ENCODE measurements around the gene OR2A42.
"Not testable (repeated sequence)": the region's sequence is repeated elsewhere in the genome, so short reads cannot be mapped to it uniquely, and the experiment has no call there.

The OR2A42 gene

DNA sequence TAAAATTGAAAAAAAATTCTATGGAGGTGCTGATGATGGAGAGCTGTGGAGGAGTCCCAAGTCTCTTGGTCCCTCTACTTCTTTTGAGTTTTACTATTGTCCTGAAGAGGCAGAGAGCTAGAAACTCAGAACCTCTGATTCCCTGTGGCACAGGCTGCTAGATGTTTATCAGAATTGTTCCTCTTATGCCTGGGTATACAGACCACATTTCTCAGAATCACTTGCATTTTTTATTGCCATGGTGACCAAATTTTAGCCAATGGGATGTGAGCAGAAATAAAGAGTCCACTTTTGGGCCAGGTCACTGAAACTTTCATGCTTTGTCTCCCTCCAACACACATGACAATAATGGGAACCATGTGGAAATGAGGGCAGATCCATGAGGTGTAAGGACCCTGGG is 15.7 kb downstream of the OR2A42 start:
- DNase-seq (ENCODE audit: low spot score) = not testable (repeated sequence)

GRCh38 chr7:144220531-144220930 is 18.9 kb downstream of the OR2A42 start:
- DNase-seq (ENCODE audit: low spot score) = not testable (repeated sequence)

- DNase-seq (ENCODE audit: low spot score) = not testable (repeated sequence)
Observed at GRCh38 chr7:144219149-144219548, 20.3 kb downstream of the OR2A42 start.

DNA sequence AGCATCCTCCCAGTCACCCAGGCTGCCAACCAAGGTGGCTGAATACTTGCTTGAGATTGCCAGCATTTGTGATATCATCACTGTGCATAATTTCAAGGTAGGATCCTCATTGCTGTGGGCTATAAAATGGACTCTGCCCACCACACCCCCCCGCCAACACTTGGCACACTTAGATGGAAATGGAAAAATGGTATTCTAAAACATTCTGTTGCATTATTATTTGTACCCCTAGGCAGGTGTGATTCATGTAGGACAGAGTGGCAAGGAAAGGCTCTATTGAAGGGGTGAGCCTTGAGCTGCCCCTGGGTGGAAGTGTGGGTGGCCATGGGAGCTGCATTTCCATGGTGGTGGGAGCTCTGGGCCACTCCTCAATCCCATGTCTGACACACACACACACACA is 20.8 kb downstream of the OR2A42 start:
- not testable (repeated sequence) for DNase-seq (ENCODE audit: low spot score)

DNA sequence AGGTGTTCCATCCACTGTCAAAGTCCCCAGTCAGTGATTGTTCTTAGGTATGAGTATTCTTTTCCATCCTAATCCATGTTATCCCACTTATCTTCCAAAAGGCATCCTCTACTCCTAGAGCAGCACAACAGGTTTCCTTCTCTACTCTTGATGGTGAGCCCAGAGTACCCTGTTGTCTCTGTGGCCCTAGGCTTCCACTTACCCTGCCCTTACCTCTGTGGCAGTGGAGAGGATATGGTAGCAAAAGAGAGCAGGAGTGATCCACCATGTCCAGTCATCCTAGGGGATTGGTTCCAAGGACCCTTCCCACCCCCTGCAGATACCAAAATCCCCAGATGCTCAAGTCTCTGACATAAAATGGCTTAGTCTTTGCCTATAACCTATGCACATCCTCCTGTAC is 22.2 kb downstream of the OR2A42 start:
- DNase-seq (ENCODE audit: low spot score) = not testable (repeated sequence)

DNA sequence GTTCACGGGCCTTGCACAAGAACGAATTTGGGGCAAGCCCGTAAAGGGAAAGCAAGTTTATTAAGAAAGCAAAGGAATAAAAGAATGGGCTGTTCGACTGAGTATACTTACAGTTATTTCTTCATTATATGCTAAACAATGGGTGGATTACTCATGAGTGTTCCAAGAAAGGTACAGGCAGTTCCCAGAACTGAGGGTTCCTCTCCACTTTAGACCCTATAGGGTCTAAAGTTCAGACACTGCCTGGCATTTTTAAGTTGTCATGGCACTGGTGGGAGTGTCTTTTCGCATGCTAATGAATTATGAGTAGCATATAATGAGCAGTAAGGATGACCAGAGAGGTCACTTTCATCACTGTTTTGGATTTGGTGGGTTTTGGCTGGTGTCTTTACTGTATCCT is 34.1 kb downstream of the OR2A42 start:
- DNase-seq (ENCODE audit: low spot score) = not testable (repeated sequence)

GRCh38 chr7:144203086-144203485 is 36.3 kb downstream of the OR2A42 start:
- DNase-seq (ENCODE audit: low spot score) = not testable (repeated sequence)

DNA sequence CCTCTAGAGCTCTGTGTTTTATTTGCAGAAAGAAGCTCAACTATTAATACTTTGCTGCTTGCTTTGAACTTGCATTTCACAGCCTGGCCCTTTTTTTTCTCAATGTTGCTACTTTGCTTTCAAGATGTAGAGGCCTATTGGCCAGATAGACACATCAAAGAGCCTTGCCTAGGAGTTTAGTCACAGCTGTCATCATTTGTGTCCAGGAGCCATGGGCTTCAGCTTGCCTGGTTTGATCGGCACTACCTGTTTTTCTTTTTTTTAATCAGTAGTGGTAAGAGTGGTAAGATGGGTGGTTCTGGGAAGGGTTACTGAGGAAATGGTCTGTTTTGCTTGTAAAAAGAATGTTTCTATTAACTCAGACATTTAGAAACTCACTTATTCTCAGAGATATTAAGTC is 37.4 kb downstream of the OR2A42 start:
- DNase-seq (ENCODE audit: low spot score) = not testable (repeated sequence)

DNA sequence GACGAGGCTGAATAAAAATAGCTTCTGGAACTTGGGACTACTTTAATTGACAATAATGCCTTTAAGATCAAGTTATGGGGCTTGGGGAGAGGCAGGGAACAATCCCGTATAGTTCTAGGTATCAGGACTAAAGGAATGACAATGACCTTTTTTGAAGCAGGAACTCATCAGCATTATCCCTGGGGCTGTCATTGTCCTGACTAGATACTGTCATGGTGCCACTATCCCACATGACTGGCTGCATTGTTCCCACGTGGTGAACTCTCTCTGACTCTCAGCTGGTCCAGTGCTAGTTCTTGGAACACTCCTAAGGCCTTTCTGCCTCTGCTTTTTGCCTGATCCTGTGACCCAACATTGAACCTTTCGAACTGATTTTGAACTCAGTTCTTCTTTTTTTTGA is 40.5 kb downstream of the OR2A42 start:
- not testable (repeated sequence) for DNase-seq (ENCODE audit: low spot score)

DNA sequence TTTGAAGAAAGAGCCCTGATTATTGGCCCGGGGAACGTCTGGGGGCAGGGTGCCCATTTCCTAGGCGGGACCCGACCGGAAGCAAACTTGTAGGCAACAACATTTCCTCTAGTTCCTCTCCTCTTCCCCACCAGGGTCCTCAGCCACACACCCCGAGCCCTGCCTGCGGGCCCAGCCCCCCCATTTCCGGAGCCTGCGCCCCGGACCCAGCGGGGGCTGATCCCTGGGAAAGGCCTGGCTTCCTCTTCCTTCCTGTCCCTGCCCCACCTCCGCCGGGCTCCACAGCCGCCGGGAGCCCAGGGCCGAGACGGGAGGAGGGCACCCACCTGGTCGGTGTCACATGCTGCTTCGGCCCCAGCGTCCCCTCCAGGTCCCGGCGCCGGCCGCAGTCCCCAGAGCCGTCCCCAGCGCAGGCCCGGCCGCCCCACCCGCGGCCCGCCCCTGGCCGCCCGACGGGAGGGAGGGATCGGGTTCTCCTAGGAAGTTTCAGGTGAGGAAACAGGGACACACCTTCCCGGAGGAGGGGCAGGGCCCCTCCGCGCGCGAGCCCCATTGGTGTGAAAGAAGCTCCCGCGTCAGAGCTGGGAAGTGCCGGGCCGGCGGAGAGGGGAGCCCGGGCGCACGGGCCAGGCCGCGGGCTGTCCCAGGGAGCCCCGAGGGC is 44.1 kb downstream of the OR2A42 start, which contains the start of gene ARHGEF35:
ARHGEF35 (minus strand) TSS at position 622 of the 661 bp plus-strand sequence. CDS start 7,450 bp downstream, outside the sequence.
- not testable (repeated sequence) for DNase-seq (ENCODE audit: low spot score)

- DNase-seq (ENCODE audit: low spot score) = not testable (repeated sequence)
Observed at GRCh38 chr7:144194453-144194852, 45.0 kb downstream of the OR2A42 start.

DNA sequence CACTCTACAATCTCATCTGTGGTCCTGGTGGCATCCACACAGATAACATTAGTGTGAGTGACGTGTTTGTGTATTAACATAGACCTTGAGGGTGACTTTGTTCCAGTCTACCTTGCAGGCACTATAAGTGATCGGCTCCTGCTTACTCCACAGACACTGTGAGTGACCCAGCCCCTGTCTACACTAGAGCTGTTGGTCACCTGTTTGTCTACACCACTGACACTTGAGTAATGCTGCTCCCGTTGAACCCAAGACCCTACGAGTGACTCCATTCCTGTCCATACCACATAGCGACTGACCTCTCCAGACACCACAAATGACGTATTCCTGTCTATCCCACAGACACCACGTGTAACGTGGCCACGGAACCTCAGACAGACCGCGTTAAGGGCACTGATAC is 45.6 kb downstream of the OR2A42 start:
- not testable (repeated sequence) for DNase-seq (ENCODE audit: low spot score)

- not testable (repeated sequence) for DNase-seq (ENCODE audit: low spot score)
Observed at GRCh38 chr7:144188578-144189171, 50.7 kb downstream of the OR2A42 start.

- DNase-seq (ENCODE audit: low spot score) = not testable (repeated sequence)
Observed at GRCh38 chr7:144187848-144188247, 51.6 kb downstream of the OR2A42 start.

DNA sequence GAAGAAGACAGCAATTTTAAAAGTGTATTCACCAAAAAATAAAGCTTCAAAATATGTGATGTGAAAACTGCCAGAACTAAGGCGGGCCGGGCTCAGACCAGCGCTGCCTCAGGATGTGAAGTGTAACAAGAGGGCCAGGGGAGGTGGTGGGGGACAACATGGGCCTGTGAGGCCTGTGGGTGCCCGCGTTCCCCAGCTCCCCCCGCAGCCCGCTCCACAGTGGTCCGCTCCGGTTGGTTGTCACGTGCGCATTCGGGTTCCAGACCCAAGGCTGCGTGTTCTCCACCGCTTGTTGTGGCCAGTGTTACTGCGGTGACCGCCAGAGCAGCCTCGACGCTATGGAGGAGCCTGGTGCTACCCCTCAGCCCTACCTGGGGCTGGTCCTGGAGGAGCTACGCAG is 56.2 kb downstream of the OR2A42 start, which contains the start of gene CTAGE4:
CTAGE4 (plus strand) TSS at position 301 of the 400 bp plus-strand sequence; CDS start at position 339, 38 bp downstream.
- DNase-seq (ENCODE audit: low spot score) = not testable (repeated sequence)

DNA sequence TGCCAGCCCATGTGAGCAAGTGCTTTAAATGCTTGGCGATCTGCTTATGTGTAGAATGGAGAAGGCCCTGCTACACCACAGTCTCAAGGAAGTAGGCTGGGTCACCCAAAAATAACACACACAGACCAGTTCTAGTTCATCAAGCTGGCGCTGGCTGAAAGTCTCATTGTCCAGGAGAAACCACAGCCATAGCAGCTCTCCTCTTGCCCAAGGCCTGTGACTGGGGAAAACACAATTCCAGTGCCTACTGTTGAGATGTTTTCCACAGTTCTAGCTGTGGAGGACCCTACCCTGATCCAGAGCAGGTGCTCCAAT is 60.3 kb downstream of the OR2A42 start:
- not testable (repeated sequence) for DNase-seq (ENCODE audit: low spot score)

- DNase-seq (ENCODE audit: low spot score) = not testable (repeated sequence)
Observed at GRCh38 chr7:144178380-144179164, 60.8 kb downstream of the OR2A42 start.
